GM12801 (cell line): ENCODE results near the gene XPO1.

ENCODE experiments used
- CTCF ChIP-seq: IDR thresholded peaks from one replicate; pipeline ENCODE4 v1.5.1; 2011; ENCODE audit warnings: control low read depth; ENCODE audit not compliant: insufficient read length; ENCODE audit errors: extremely low read depth

XPO1 gene

GRCh38 chr2:61538200-61538919, at the start of gene XPO1:
TSS of gene XPO1 (minus strand) at chr2:61538356. CDS start at chr2:61533897, 4,459 bp downstream.
- no peak for TF ChIP-seq CTCF

DNA sequence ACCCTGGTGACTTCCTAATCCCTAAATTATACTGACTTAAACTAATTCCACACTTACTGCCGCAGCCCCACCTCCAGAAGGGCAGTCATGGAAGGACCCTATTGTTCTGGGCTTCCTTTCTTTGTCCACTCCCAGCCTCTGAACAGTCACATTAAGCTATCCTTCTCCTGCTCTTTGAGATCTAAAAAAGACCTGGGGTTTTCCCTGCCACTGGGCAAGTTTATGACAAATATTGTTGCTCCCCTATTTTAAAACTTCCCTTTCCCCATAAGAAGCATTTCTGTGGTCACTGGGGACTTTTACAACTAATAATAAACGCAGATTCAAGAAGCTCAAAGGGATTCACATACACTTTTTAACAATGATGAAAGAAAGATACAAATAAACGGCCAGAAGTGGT, 47.2 kb upstream of the XPO1 start:
- no peak for TF ChIP-seq CTCF

GRCh38 chr2:61582165-61582564, 44.0 kb upstream of the XPO1 start:
- no peak for TF ChIP-seq CTCF

DNA sequence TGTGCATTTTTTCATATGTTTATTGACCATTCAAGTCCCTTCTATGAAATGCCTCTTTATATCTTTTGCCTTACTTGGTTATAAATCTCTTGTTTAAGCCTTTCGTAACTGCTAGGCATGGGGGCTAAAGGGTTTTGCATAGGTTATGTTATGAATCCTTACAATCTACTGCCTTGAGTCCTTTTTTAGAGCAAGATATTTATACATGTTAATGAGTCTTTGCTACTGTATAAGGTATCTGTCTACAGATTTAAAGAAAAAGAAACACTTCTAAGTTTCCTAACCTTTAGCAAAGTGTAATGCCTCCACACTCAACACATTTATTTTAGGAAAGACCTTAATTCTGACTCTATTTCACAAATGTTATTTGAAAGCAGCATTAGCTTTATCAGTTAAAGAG, 43.6 kb upstream of the XPO1 start:
- TF ChIP-seq CTCF, result no peak

DNA sequence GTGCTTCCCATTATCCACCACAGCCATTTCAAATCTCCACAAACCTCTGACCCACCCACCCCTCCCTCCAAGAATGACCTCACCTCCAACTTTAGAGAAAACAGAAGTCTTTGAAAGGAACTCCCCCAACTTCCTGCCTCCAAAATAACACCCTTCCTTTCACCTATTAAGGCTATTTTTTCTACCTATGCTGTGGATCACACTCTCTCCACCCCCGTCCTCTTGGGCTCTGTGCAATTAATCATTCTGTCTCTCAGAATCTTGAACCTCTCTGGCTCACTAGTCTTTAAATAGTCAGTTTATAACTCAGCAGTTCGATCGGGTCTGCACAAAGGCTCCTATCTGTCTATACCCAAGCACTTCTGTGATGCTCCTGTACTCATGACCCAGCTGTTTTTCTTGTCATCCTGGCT, 37.3 kb upstream of the XPO1 start:
- TF ChIP-seq CTCF, result no peak

GRCh38 chr2:61566566-61566965, 28.4 kb upstream of the XPO1 start:
- no peak for TF ChIP-seq CTCF

DNA sequence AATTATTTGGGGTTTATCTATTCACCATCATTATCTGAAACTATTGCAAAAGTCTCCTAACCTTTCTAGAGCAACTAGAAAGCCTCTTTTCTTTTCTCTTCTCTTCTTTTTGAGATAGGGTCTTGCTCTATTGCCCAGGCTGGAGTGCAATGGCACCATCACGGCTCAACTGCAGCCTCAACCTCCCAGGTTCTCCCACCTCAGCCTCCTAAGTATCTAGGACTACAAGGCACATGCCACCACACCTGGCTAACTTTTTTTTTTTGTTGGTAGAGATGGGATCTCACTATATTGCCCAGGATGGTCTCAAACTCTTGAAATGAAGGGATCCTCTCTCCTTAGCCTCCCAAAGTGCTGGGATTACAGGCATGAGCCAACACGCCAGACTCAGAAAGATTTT, 24.5 kb upstream of the XPO1 start:
- no peak for TF ChIP-seq CTCF
